HG02759 (cell line): Measurements from ENCODE around the gene PPEF2.

ENCODE experiments used
- ATAC-seq: cut with Tn5 transposase; IDR thresholded peaks from one replicate; pipeline ENCODE4 v1.9.1; 2021; ENCODE audit warnings: mild to moderate bottlenecking, moderate library complexity; ENCODE audit not compliant: unreplicated experiment

PPEF2 gene

GRCh38 chr4:75834772-75835154 lies 67.5 kb downstream of the PPEF2 start:
- no peak for ATAC-seq

GRCh38 chr4:75834095-75834771 lies 68.0 kb downstream of the PPEF2 start:
- no peak for ATAC-seq

GRCh38 chr4:75831856-75832405 lies 70.3 kb downstream of the PPEF2 start:
- no peak for ATAC-seq

- ATAC-seq: no peak
These were observed 71.3 kb downstream of the PPEF2 start for GRCh38 chr4:75830906-75831305.

GRCh38 chr4:75823812-75824211 lies 78.4 kb downstream of the PPEF2 start:
- no peak for ATAC-seq

GRCh38 chr4:75822416-75822815 lies 79.8 kb downstream of the PPEF2 start:
- ATAC-seq: no peak

- no peak for ATAC-seq
These were observed 80.3 kb downstream of the PPEF2 start for GRCh38 chr4:75821966-75822365.

- ATAC-seq: no peak
These were observed 81.0 kb downstream of the PPEF2 start for GRCh38 chr4:75821216-75821615.

- no peak for ATAC-seq
These were observed 81.6 kb downstream of the PPEF2 start for GRCh38 chr4:75820676-75821075.

GRCh38 chr4:75820197-75820596 lies 82.1 kb downstream of the PPEF2 start:
- ATAC-seq: no peak

GRCh38 chr4:75819121-75819520 lies 83.1 kb downstream of the PPEF2 start:
- no peak for ATAC-seq

GRCh38 chr4:75817901-75818300 lies 84.4 kb downstream of the PPEF2 start:
- ATAC-seq: no peak
